Neural cell (in vitro differentiated cells): ENCODE results near the gene CLSTN2. TPM values are rescaled to one million over a fixed set of nuclear protein-coding genes. Genes with fewer than 3 reads are reported as not detected.

ENCODE experiments used
- H2AFZ ChIP-seq: fragments of 200-600, 300-800 bp; sonication (generic), shearing (Covaris generic); 2 replicates; pipeline ENCODE4 v1.6.0; 2014; ENCODE audit warnings: low read depth, mild to moderate bottlenecking, antibody characterized with exemption, low read length, moderate library complexity
- H3F3A ChIP-seq: fragments of 200-600 bp; shearing (Covaris generic); 2 replicates; pipeline ENCODE4 v1.6.1; 2016; ENCODE audit warnings: mild to moderate bottlenecking, moderate library complexity, mixed read lengths, antibody characterized with exemption, low read length; ENCODE audit not compliant: insufficient read depth, poor library complexity, severe bottlenecking
- H3K27ac ChIP-seq: fragments of 200-600, 300-800 bp; sonication (generic), shearing (Covaris generic); 2 replicates; pipeline ENCODE4 v1.5.1; 2014; ENCODE audit warnings: mild to moderate bottlenecking, low read length, moderate library complexity
- H3K27me3 ChIP-seq: fragments of 300-800, 200-600 bp; sonication (generic), shearing (Covaris generic); 2 replicates; pipeline ENCODE4 v1.6.0; 2014; ENCODE audit warnings: mild to moderate bottlenecking, low read depth, low read length, moderate library complexity; ENCODE audit not compliant: insufficient read depth
- H3K36me3 ChIP-seq: fragments of 300-800, 200-600 bp; sonication (generic), shearing (Covaris generic); 2 replicates; pipeline ENCODE4 v1.5.1; 2014; ENCODE audit warnings: mild to moderate bottlenecking, antibody characterized with exemption, low read length, moderate library complexity; ENCODE audit not compliant: insufficient read depth
- H3K4me2 ChIP-seq: fragments of 300-800, 200-600 bp; sonication (generic), shearing (Covaris generic); 2 replicates; pipeline ENCODE4 v1.6.0; 2014; ENCODE audit warnings: mild to moderate bottlenecking, low read length
- H3K4me3 ChIP-seq: fragments of 300-800, 200-600 bp; sonication (generic), shearing (Covaris generic); 2 replicates; pipeline ENCODE4 v1.5.1; 2014; ENCODE audit warnings: mild to moderate bottlenecking, low read length, moderate library complexity
- H3K79me2 ChIP-seq: fragments of 200-600 bp; shearing (Covaris generic); replicated peaks from 2 replicates; pipeline ENCODE4 v1.6.0; 2014; ENCODE audit warnings: mild to moderate bottlenecking, low read length, moderate library complexity; ENCODE audit not compliant: insufficient read depth
- H3K9ac ChIP-seq: fragments of 300-800, 200-600 bp; sonication (generic), shearing (Covaris generic); 2 replicates; pipeline ENCODE4 v1.6.1; 2016; ENCODE audit warnings: mild to moderate bottlenecking, low read length, mixed read lengths
- H3K9me2 ChIP-seq: fragments of 200-600 bp; shearing (Covaris generic); 2 replicates; pipeline ENCODE4 v1.6.1; 2016; ENCODE audit warnings: mild to moderate bottlenecking, low read length, mixed read lengths; ENCODE audit not compliant: insufficient read depth
- H3K9me3 ChIP-seq: fragments of 200-600, 300-800 bp; sonication (generic), shearing (Covaris generic); 2 replicates; pipeline ENCODE4 v1.6.1; 2016; ENCODE audit warnings: mild to moderate bottlenecking, mixed run types, low read length, moderate library complexity, mixed read lengths
- H4K20me1 ChIP-seq: fragments of 200-600 bp; shearing (Covaris generic); 2 replicates; pipeline ENCODE4 v1.6.1; 2016; ENCODE audit warnings: mild to moderate bottlenecking, mixed run types; ENCODE audit not compliant: insufficient read depth
- EP300 ChIP-seq: fragments of 450-650 bp; conservative IDR thresholded peaks from 2 replicates; pipeline ENCODE4 v1.6.1; 2014; ENCODE audit warnings: antibody characterized with exemption, mild to moderate bottlenecking, moderate library complexity; ENCODE audit not compliant: poor library complexity, severe bottlenecking
- EZH2 ChIP-seq: fragments of 200-600, 300-800 bp; shearing (Covaris generic), sonication (generic); IDR thresholded peaks from 2 replicates; pipeline ENCODE4 v1.6.1; 2014; ENCODE audit warnings: antibody characterized with exemption, low read length, borderline replicate concordance, mild to moderate bottlenecking; ENCODE audit not compliant: insufficient read depth, poor library complexity, severe bottlenecking
- MXI1 ChIP-seq: fragments of 450-650 bp; conservative IDR thresholded peaks from 2 replicates; pipeline ENCODE4 v1.6.1; 2014; ENCODE audit warnings: antibody characterized with exemption, mild to moderate bottlenecking; ENCODE audit not compliant: poor library complexity, severe bottlenecking
- POLR2AphosphoS5 ChIP-seq: IDR thresholded peaks from 2 replicates; pipeline ENCODE4 v1.6.1; 2012
- RAD21 ChIP-seq: fragments of 450-650 bp; conservative IDR thresholded peaks from 2 replicates; pipeline ENCODE4 v1.6.1; 2014; ENCODE audit warnings: antibody characterized with exemption, mild to moderate bottlenecking, moderate library complexity
- SMC3 ChIP-seq: fragments of 450-650 bp; conservative IDR thresholded peaks from 2 replicates; pipeline ENCODE4 v1.6.1; 2014; ENCODE audit warnings: antibody characterized with exemption, mild to moderate bottlenecking, moderate library complexity; ENCODE audit not compliant: poor library complexity
- TAF1 ChIP-seq: IDR thresholded peaks from 2 replicates; pipeline ENCODE4 v1.6.1; 2012; ENCODE audit warnings: low read depth
- polyA plus RNA-seq: library from polyadenylated mRNA; depleted of rRNA; stranded (reverse); fragments of >200 nt; gene quantifications from 2 replicates; pipeline ENCODE4 v1.2.3, GENCODE V29; 2014
- TF ChIP-seq, protein P1 (sequence below): IDR thresholded peaks from 2 replicates; pipeline ENCODE4 v1.6.1; 2012; ENCODE audit warnings: borderline replicate concordance
- TF ChIP-seq, protein P2 (sequence below): fragments of 450-650 bp; IDR thresholded peaks from 2 replicates; pipeline ENCODE4 v1.5.1; 2014; ENCODE audit warnings: antibody characterized with exemption, mild to moderate bottlenecking, moderate library complexity; ENCODE audit not compliant: poor library complexity, severe bottlenecking

Gene CLSTN2
- polyA plus RNA-seq, 1 donor from 2014 or later: 10.7 TPM

DNA sequence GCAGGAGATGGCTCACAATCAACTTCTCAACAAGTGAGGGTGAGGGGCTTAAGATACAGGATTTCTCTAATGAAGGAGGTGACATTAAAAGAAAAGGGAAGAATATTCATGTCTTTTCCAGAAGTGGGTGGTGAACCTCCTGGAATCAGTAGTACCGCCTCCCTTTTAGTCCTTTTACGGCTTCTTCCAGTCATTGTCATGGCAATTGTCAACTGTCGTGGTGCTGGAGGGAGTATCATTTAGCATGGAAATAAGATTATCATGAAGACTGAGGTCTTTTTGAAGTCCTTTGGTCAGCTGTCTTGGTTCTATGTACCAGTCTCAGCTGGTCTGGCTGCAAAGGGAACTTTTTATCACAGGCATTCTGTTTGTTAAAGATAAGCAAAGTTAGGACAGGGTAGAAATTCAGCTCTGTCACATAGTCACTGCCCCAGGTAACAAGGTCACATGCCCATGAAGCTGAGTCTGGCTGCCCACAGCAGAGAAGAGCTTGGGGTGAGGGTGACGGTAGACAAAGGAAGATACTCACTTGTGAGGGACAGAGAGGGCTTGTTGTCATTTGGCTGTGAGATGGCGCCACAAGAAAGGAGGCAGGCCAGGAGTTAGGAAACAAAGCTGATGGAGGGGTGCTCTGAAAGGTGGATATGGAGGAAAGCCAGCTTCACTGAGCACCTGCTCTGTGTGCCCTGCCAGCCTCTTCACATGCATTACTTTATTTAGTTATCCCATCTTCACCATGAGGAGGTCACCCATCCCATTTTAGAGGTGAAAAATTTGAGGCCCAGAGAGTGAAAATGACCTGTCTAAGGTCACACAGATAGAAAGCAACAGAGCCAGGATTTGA, 514.6 kb downstream of the CLSTN2 start:
- Histone ChIP-seq H3K4me3 (no peak overlapping the region), H3K27ac (no peak overlapping the region), H3K4me2 (no peak overlapping the region), H3K79me2 (no peaks in the 10 kb centered on the region), H3K9me3 (no peaks in the 10 kb centered on the region), H2AFZ (no peak overlapping the region), H3K9me2 (no peaks in the 10 kb centered on the region), H4K20me1 (no peaks in the 10 kb centered on the region), H3K27me3 (no peaks in the 10 kb centered on the region), H3K9ac (no peak overlapping the region), H3K36me3 (no peaks in the 10 kb centered on the region), H3F3A (no peaks in the 10 kb centered on the region)
- TF ChIP-seq TAF1 (no peak), POLR2AphosphoS5 (no peak), MXI1 (no peak), EP300 (no peak)
- TF ChIP-seq, protein P1, sequence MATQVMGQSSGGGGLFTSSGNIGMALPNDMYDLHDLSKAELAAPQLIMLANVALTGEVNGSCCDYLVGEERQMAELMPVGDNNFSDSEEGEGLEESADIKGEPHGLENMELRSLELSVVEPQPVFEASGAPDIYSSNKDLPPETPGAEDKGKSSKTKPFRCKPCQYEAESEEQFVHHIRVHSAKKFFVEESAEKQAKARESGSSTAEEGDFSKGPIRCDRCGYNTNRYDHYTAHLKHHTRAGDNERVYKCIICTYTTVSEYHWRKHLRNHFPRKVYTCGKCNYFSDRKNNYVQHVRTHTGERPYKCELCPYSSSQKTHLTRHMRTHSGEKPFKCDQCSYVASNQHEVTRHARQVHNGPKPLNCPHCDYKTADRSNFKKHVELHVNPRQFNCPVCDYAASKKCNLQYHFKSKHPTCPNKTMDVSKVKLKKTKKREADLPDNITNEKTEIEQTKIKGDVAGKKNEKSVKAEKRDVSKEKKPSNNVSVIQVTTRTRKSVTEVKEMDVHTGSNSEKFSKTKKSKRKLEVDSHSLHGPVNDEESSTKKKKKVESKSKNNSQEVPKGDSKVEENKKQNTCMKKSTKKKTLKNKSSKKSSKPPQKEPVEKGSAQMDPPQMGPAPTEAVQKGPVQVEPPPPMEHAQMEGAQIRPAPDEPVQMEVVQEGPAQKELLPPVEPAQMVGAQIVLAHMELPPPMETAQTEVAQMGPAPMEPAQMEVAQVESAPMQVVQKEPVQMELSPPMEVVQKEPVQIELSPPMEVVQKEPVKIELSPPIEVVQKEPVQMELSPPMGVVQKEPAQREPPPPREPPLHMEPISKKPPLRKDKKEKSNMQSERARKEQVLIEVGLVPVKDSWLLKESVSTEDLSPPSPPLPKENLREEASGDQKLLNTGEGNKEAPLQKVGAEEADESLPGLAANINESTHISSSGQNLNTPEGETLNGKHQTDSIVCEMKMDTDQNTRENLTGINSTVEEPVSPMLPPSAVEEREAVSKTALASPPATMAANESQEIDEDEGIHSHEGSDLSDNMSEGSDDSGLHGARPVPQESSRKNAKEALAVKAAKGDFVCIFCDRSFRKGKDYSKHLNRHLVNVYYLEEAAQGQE: no peak
- TF ChIP-seq, protein P2, sequence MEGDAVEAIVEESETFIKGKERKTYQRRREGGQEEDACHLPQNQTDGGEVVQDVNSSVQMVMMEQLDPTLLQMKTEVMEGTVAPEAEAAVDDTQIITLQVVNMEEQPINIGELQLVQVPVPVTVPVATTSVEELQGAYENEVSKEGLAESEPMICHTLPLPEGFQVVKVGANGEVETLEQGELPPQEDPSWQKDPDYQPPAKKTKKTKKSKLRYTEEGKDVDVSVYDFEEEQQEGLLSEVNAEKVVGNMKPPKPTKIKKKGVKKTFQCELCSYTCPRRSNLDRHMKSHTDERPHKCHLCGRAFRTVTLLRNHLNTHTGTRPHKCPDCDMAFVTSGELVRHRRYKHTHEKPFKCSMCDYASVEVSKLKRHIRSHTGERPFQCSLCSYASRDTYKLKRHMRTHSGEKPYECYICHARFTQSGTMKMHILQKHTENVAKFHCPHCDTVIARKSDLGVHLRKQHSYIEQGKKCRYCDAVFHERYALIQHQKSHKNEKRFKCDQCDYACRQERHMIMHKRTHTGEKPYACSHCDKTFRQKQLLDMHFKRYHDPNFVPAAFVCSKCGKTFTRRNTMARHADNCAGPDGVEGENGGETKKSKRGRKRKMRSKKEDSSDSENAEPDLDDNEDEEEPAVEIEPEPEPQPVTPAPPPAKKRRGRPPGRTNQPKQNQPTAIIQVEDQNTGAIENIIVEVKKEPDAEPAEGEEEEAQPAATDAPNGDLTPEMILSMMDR: no peak

DNA sequence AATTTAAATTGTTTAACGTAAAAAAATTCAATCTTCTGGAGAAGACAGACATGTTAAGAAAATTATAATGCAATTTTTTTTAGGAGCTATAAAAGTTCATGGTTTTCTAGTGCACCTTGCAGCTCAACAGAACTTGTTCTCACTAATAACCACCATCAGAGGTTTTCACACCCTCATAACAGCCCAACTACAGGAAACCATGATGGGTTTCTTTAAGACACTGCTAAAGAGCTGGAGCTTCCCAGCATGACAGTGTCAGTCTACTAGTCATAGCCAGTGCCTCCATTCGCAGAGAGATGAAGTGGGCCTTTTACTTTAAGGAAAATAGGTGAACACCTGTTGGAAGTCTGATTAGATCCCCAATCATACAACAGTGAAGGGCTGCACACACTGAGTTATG, 518.8 kb downstream of the CLSTN2 start:
- no peak overlapping the region for H3K9ac ChIP-seq
- H3K9me2 ChIP-seq: no peaks in the 10 kb centered on the region
- no peaks in the 10 kb centered on the region for H3K36me3 ChIP-seq
- H3K4me2 ChIP-seq: no peak overlapping the region
- H2AFZ ChIP-seq: no peak overlapping the region
- no peaks in the 10 kb centered on the region for H4K20me1 ChIP-seq
- TF ChIP-seq SMC3 (no peak), MXI1 (no peak), EP300 (no peak), POLR2AphosphoS5 (no peak), EZH2 (no peak), TAF1 (no peak), RAD21 (no peak)
- TF ChIP-seq, protein P1: no peak
- TF ChIP-seq, protein P2: no peak
- no peak overlapping the region for H3K4me3 ChIP-seq
- no peaks in the 10 kb centered on the region for H3K79me2 ChIP-seq
- no peaks in the 10 kb centered on the region for H3K9me3 ChIP-seq
- H3F3A ChIP-seq: no peaks in the 10 kb centered on the region
- H3K27me3 ChIP-seq: no peaks in the 10 kb centered on the region
- no peak overlapping the region for H3K27ac ChIP-seq
